Duodenal mucosa (tissue), 2 donors: ENCODE data around the gene IL31RA.

ENCODE experiments used
- H3K27ac ChIP-seq: one replicate; pipeline ENCODE4 v1.7.0; 2013; ENCODE audit warnings: low read depth, low read length
- H3K27me3 ChIP-seq, 2 donors: one replicate each; pipeline ENCODE4 v1.7.0; 2013; ENCODE audit warnings: low read length in 2 of 2, control low read depth in 1 of 2; ENCODE audit not compliant: insufficient read depth in 2 of 2, control insufficient read depth in 1 of 2
- H3K36me3 ChIP-seq, 2 donors: one replicate each; pipeline ENCODE4 v1.7.0; 2013; ENCODE audit warnings: low read length in 2 of 2, control low read depth in 1 of 2; ENCODE audit not compliant: insufficient read depth in 2 of 2, control insufficient read depth in 1 of 2
- H3K4me1 ChIP-seq, 2 donors: one replicate each; pipeline ENCODE4 v1.7.0; 2013; ENCODE audit warnings: low read length in 2 of 2, control low read depth in 1 of 2; ENCODE audit not compliant: insufficient read depth in 2 of 2, control insufficient read depth in 1 of 2
- H3K4me3 ChIP-seq, 2 donors: one replicate each; pipeline ENCODE4 v1.7.0; 2013; ENCODE audit warnings: low read length in 2 of 2, low read depth in 1 of 2
- H3K9ac ChIP-seq, 2 donors: one replicate each; pipeline ENCODE4 v1.7.0; 2013; ENCODE audit warnings: low read length in 2 of 2, low read depth in 1 of 2
- H3K9me3 ChIP-seq, 2 donors: one replicate each; pipeline ENCODE4 v1.7.0; 2013; ENCODE audit warnings: low read length in 2 of 2, control low read depth in 1 of 2; ENCODE audit not compliant: control insufficient read depth in 1 of 2

IL31RA gene

DNA sequence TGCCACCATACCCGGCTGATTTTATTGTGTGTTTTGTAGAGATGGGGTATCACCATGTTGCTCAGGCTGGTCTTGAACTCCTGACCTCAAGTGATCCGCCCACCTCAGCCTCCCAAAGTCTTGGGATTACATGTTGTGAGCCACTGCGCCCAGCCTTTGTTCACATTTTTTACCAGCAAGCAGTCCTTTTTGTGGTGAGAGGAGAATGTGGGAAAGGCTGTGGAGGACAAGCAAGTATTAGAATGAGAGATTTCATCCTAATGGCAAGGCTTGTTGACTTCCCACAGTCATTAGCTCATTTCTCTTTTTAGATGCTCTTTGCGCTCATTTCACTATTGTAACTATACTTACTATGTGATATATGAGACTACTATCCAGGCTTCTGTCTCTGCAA lies 6.1 kb downstream of the IL31RA start:
- Histone ChIP-seq H3K9me3 (no peaks in the 10 kb centered on the region), H3K4me1 (no peaks in the 10 kb centered on the region), H3K4me3 (no peak overlapping the region), H3K36me3 (no peaks in the 10 kb centered on the region), H3K27me3 (peaks cover 0 to 5% of the 10 kb centered on the region in 2 donors), H3K27ac (no peak overlapping the region), H3K9ac (no peak overlapping the region)

DNA sequence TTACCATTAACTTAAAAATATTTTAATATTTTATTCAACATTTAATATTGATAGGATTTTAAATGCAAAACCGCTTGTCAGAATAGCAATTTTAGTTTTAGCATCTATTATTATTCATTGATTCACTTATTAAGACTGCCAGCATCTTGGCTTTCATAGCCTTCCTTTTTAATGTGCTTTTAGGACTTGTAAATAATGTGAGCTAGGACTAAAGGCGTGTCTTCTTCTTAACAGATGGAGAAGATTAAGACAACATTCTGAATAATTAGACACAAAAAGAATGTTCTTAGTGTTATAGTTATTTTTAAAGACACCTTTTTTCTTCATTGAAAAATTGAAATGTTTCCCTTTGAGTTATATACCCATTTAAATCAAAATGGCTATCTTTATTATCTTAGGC lies 6.9 kb downstream of the IL31RA start:
- H3K36me3 ChIP-seq: no peaks in the 10 kb centered on the region
- H3K4me3 ChIP-seq: no peak overlapping the region
- H3K9ac ChIP-seq: no peak overlapping the region
- no peak overlapping the region for H3K27ac ChIP-seq
- H3K4me1 ChIP-seq: no peaks in the 10 kb centered on the region
- H3K9me3 ChIP-seq: no peaks in the 10 kb centered on the region
- peaks cover 0 to 5% of the 10 kb centered on the region in 2 donors for H3K27me3 ChIP-seq

DNA sequence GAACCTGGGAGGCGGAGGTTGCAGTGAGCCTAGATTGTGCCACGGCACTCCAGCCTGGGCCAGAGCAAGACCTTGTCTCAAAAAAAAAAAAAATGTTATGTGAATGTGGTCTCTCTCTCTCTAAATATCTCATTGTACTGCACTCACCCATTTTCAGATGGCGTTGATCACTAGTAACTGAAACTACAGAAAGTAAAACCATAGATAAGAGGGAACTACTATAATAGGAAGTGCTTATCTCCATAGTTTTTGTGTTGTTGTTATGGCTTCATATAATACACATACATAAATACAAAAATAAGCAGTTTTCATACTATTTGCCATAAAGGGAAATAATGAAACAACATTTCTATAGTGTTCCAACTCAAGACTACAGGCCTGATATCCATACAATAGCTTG lies 9.1 kb downstream of the IL31RA start:
- no peaks in the 10 kb centered on the region for H3K4me1 ChIP-seq
- no peaks in the 10 kb centered on the region for H3K9me3 ChIP-seq
- H3K27me3 ChIP-seq: peaks cover 0 to 5% of the 10 kb centered on the region in 2 donors
- H3K4me3 ChIP-seq: no peak overlapping the region
- H3K36me3 ChIP-seq: no peaks in the 10 kb centered on the region
- H3K27ac ChIP-seq: no peak overlapping the region
- H3K9ac ChIP-seq: no peak overlapping the region

DNA sequence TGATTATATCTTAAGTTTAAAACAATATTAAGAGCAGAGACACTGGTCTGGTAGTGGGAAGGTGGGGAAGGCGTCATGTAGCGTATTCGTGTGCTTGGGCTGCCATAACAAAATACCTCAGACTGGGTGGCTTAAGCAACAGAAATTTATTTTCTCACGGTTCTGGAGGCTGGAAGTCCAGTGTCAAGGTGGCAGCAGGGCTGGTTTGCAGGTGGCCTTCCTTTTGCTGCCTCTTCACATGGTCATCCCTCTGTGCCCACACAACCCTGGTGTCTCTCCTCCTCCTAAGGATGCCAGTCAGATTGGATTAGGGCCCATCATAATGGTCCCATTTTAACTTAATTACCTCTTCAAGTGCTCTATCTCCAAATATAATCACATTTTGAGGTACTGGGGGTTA lies 9.6 kb downstream of the IL31RA start:
- Histone ChIP-seq H3K27me3 (peaks cover 0 to 5% of the 10 kb centered on the region in 2 donors), H3K9me3 (no peaks in the 10 kb centered on the region), H3K36me3 (no peaks in the 10 kb centered on the region), H3K4me1 (no peaks in the 10 kb centered on the region), H3K27ac (no peak overlapping the region), H3K9ac (no peak overlapping the region), H3K4me3 (no peak overlapping the region)

DNA sequence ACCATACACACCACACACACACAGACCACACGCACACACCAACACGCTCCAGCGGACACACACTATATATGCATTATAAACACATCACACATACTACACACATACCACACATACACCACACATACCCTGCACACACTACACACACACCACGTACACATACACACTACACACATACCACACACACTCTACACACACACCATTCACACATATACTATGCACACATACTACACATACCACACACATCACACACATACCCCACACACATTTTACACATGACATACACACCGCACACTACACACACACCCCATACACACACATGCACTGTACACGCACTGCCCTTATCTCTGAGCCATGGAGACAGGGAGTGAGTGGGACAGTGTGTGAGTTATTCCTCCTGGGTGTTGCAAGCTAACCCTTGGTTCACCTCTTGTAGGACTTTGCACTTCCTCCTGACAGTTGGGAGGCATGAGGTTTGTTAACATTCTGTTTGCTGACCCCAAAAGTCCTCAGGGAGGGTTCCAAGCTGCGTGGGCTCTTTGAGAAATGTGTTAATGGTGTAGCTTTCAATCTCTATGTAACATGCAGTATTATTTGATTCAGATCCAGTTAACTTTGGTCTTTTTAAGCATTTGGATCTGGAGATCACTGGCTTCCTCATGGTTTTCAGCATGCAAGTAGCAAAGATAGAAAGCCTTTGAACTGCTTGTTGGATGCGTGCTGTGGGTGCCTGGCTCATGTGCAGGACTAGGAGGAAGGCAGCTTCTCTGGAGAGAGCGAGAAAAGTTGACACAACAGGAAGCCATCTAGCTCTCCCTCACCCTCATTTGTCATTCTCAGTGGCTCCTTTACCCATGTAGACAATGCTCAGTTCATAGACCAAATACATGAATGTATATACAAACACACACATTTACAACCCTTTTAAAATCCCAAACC lies 13.7 kb downstream of the IL31RA start:
- Histone ChIP-seq H3K36me3 (no peaks in the 10 kb centered on the region), H3K4me1 (no peaks in the 10 kb centered on the region), H3K9me3 (no peaks in the 10 kb centered on the region), H3K4me3 (no peak overlapping the region), H3K27me3 (no peaks in the 10 kb centered on the region), H3K27ac (no peak overlapping the region), H3K9ac (no peak overlapping the region)

- H3K36me3 ChIP-seq: no peaks in the 10 kb centered on the region
- no peaks in the 10 kb centered on the region for H3K4me1 ChIP-seq
- H3K9me3 ChIP-seq: no peaks in the 10 kb centered on the region
- H3K27ac ChIP-seq: no peak overlapping the region
- H3K27me3 ChIP-seq: no peaks in the 10 kb centered on the region
- H3K4me3 ChIP-seq: no peak overlapping the region
- H3K9ac ChIP-seq: no peak overlapping the region
Observed at GRCh38 chr5:55865831-55866230, 14.7 kb downstream of the IL31RA start.

GRCh38 chr5:55866485-55866884 lies 15.3 kb downstream of the IL31RA start:
- Histone ChIP-seq H3K9ac (no peak overlapping the region), H3K4me3 (no peak overlapping the region)

DNA sequence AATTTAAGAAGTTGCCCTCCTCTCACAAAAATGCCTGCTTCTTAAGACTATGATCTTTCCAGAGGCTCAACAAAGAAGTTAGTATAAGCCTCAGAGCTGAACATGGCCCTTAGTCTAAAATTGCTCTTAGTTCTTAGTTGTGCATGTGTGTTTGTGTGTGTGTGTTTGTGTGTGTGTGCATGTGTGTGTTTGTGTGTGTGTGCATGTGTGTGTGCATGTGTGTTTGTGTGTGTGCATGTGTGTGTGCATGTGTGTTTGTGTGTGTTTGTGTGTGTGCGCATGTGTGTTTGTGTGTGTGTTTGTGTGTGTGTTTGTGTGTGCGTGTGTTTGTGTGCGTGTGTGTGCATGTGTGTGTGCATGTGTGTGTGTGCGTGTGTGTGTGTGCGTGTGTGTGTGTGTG lies 15.8 kb downstream of the IL31RA start:
- H3K9me3 ChIP-seq: no peaks in the 10 kb centered on the region
- no peaks in the 10 kb centered on the region for H3K27me3 ChIP-seq
- H3K4me1 ChIP-seq: no peaks in the 10 kb centered on the region
- no peak overlapping the region for H3K9ac ChIP-seq
- H3K4me3 ChIP-seq: no peak overlapping the region
- no peaks in the 10 kb centered on the region for H3K36me3 ChIP-seq
- H3K27ac ChIP-seq: no peak overlapping the region

More at GRCh38 chr5:55866485-55866884, 15.3 kb downstream of the IL31RA start:
- Histone ChIP-seq H3K27ac (no peak overlapping the region), H3K9me3 (no peaks in the 10 kb centered on the region), H3K27me3 (no peaks in the 10 kb centered on the region), H3K4me1 (no peaks in the 10 kb centered on the region), H3K36me3 (no peaks in the 10 kb centered on the region)

- H3K27ac ChIP-seq: no peak overlapping the region
- no peaks in the 10 kb centered on the region for H3K36me3 ChIP-seq
- H3K4me3 ChIP-seq: no peak overlapping the region
Observed at GRCh38 chr5:55868846-55869245, 17.7 kb downstream of the IL31RA start.

GRCh38 chr5:55869847-55870246 lies 18.7 kb downstream of the IL31RA start:
- no peak overlapping the region for H3K27ac ChIP-seq
- H3K4me1 ChIP-seq: no peaks in the 10 kb centered on the region
- H3K4me3 ChIP-seq: no peak overlapping the region

More at GRCh38 chr5:55868846-55869245, 17.7 kb downstream of the IL31RA start:
- Histone ChIP-seq H3K27me3 (no peaks in the 10 kb centered on the region), H3K9me3 (no peaks in the 10 kb centered on the region), H3K4me1 (no peaks in the 10 kb centered on the region), H3K9ac (no peak overlapping the region)

More at GRCh38 chr5:55869847-55870246, 18.7 kb downstream of the IL31RA start:
- no peaks in the 10 kb centered on the region for H3K9me3 ChIP-seq
- no peaks in the 10 kb centered on the region for H3K27me3 ChIP-seq
- no peak overlapping the region for H3K9ac ChIP-seq
- H3K36me3 ChIP-seq: no peaks in the 10 kb centered on the region
